SIG-M5 treated with dmso at 0.1 percent for 504 hours (cell line): ENCODE results near the gene KRTAP6-3.

ENCODE experiments used
- DNase-seq: peaks from one replicate; lab custom pipeline; 2025; ENCODE audit not compliant: unreplicated experiment; lab: John Stamatoyannopoulos, UW

Gene KRTAP6-3, protein sequence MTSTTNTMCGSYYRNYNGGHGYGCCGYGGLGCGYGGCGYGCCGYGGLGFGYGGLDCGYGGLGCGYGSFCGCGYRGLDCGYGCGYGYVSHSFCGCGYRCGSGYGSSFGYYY

DNA sequence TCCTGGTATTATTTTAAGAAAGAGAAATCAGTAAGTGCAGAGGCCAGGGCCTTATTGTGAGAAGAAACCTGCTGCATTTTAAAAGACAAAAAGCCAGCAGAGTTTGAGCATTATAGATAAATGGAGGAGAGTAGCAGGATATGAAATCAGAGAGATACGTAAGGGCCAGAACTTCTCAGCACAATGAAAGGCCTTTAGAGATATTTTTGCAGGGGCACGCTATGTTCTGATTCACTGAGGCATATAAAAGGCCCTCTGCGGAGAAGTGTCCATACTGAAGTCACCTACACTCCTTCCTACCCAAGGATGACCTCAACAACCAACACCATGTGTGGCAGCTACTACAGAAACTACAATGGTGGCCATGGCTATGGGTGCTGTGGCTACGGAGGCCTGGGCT is at the start of gene KRTAP6-3:
KRTAP6-3 (plus strand) TSS at position 301 of the 400 bp plus-strand sequence; CDS start at position 307, 6 bp downstream.
- no peak for DNase-seq

DNA sequence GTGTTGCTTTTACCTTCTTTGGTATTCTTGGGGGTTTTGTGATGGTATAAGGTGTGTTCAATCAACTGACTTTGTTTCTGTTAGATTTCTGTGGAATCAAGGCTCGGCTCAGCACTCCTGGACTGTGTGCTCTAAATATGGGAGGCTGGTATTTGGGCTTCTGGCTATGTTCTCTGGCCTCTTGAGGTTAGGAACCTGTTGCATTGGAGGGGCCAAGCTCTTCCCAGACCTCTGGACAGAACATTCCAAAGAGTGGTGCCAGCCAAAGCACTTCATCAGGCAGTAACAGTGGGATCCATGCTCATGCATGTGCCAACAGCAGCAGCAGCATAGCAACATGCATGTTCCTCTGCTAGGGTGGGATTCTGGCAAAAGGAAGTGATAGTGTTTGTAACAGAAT is 39.5 kb upstream of the KRTAP6-3 start:
- DNase-seq, result no peak

DNA sequence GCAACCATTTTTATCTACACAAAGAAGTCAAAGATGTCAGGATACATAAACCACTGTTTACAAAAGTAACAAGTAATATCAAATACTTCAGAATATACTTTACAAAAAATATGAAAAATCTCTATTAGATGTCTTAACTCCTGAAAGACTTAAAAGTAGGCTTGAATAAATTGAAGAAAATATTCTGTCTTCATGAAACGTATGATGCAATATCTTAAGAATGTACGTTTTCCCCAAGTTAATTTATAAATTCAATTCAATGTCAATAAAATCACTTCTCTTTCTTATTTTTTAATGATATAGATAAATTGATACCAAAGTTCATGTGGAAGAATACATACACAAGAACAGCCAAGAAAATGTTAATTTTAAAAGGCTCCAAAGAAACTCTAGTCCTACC is 37.1 kb upstream of the KRTAP6-3 start:
- DNase-seq, result no peak

GRCh38 chr21:30561264-30561895 is 30.9 kb upstream of the KRTAP6-3 start, which contains the start of gene KRTAP19-7:
Gene KRTAP19-7 (minus strand): TSS chr21:30561314. CDS start chr21:30561289, 25 bp downstream.
- DNase-seq, result no peak

GRCh38 chr21:30561957-30562356 is 30.3 kb upstream of the KRTAP6-3 start:
- DNase-seq, result no peak

DNA sequence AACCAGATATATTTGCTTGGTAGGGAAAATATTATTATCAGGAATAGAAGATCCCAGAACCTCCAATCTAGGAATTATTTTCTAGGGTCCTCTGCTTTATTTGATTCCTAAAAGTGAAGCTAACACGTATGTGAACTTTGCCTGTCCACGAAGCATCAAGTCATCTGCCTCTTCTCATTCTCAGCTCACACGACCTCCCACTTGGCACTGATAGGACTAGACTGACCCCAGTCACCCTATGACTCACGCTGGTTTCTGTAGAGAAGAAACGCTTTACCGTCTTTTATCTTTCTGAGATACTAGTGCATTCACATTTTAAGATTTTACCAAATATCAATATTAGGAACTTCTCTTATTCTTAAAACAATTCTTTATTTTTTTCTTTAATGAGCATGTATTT is 29.2 kb upstream of the KRTAP6-3 start:
- no peak for DNase-seq

GRCh38 chr21:30563630-30564029 is 28.6 kb upstream of the KRTAP6-3 start:
- no peak for DNase-seq

DNA sequence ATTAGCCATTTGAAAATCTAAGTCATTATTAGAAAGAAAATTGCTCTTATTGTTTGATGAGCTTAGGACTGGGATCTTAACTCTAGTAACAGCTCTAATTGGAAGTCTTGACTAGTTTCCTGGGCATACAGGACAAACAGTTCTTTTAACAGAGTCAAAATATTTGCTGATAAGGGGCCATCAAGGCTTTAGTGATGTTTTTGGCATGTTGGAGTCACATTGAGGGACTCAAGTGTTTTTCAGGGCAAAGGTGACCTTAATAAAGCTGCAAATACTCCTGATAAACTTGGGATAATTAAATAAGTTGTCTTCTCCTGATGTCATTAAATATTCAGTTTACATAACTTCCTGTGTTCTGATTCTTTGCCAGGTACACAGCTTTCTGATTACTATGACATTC is 24.6 kb upstream of the KRTAP6-3 start:
- no peak for DNase-seq

- no peak for DNase-seq
These were observed 14.5 kb upstream of the KRTAP6-3 start for GRCh38 chr21:30577766-30578165.

GRCh38 chr21:30579346-30579745 is 12.9 kb upstream of the KRTAP6-3 start:
- DNase-seq, result no peak

- no peak for DNase-seq
These were observed 12.1 kb upstream of the KRTAP6-3 start for GRCh38 chr21:30580132-30580531.

GRCh38 chr21:30582870-30583269 is 9.4 kb upstream of the KRTAP6-3 start:
- no peak for DNase-seq

DNA sequence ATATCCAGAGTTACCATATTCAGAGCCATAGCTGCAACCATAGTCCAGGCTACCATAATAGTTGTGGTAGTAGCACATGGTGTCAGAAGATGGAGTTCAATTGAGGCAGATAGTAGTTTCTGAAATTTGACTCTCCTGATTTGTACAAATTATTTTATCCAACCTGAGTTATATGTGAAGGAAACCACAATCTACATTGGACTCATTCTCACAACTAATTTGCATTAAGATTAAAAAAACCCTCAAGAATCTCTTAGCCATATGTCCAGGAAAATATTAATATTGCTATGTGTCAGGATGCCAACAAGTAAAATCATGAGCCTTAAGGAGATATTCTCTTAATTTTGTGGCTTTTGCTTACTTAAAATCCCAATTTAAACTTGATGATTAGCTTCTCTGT is 1.9 kb upstream of the KRTAP6-3 start, which contains the start of gene KRTAP22-2:
KRTAP22-2 (minus strand) TSS at position 101 of the 400 bp plus-strand sequence.
- DNase-seq, result no peak

DNA sequence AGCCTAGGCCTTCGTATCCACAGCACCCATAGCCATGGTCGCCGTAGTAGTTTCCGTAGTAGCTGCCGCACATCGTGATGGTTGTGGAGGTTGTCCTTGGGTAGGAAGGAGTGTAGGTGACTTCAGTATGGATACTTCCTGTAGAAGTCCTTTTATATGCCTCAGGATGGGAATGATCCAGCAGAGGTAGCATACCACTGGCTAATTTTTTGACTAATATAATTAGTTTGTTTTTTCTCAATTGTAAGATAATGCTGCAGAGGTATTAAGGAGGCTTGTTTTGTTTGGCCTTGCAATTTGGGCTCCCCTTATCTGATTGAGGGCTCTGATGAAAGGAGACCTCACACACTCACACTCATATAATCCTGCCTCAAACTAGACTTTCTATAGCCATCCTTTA is 6.6 kb downstream of the KRTAP6-3 start, which contains the start of gene KRTAP6-2:
KRTAP6-2 (minus strand) TSS at position 101 of the 400 bp plus-strand sequence; CDS start at position 73, 28 bp downstream.
- DNase-seq, result no peak

DNA sequence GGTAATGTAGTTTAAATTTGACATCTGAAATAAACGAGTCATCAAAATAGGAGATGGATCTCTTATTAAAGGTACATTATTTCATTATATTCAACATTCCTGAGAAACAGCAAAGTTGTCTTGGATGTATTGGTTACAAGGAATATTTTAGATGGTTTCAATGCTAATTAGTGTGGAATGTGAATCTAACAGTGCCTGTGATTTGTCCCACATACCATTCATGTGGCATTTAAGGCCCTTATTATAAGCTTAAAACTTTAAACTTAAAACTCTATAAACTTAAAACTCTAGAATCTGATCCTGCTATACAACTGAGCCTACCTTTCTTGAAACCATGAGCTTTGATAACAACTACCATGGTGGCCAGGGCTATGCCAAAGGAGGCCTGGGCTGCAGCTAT is 8.5 kb downstream of the KRTAP6-3 start, which contains the start of gene KRTAP22-1:
KRTAP22-1 (plus strand) TSS at position 301 of the 400 bp plus-strand sequence.
- no peak for DNase-seq

- no peak for DNase-seq
These were observed 13.7 kb downstream of the KRTAP6-3 start for GRCh38 chr21:30605968-30606367.

- no peak for DNase-seq
These were observed 19.9 kb downstream of the KRTAP6-3 start for GRCh38 chr21:30612132-30612531.

DNA sequence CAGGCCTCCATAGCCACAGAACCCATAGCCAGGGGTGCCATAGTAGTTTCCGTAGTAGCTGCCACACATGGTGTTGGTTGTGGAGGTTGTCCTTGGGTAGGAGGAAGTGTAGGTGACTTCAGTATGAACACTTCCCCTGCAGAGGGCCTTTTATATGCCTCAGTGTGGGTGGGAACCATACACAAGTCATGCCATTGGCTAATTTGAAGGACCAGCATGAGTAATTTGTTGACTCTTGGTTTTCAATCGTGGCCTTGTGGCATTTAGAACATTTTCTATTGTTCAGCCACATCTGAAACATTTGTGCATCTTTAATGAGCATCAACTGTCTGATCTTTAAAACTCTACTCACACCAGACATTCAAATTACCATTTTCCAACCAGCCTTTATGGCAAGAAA is 21.6 kb downstream of the KRTAP6-3 start, which contains the start of gene KRTAP6-1:
KRTAP6-1 (minus strand) TSS at position 95 of the 400 bp plus-strand sequence; CDS start at position 69, 26 bp downstream.
- DNase-seq, result no peak

GRCh38 chr21:30615199-30615598 is 23.0 kb downstream of the KRTAP6-3 start:
- DNase-seq, result no peak

GRCh38 chr21:30616125-30616524 is 23.9 kb downstream of the KRTAP6-3 start, which contains the start of gene KRTAP20-1:
Gene KRTAP20-1 (plus strand): TSS chr21:30616425. CDS start chr21:30616455, 30 bp downstream.
- DNase-seq, result no peak

DNA sequence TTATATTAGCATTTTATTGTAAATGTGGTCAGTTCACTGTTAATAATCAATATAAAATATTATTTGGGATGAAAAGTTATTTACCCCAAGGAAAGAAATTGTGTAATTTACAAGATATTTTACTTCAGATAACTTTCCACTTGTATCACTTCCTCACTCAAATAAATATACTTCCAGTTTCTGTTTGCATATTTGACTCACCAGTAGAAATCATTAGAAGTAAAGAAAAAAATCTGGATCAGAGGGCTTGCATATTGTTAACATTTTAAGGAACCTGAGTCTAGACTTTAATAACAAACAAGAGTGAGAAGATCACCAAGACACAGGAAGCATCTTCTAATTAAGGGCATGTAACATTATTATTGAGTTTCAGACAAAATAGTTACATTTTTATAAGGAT is 27.8 kb downstream of the KRTAP6-3 start:
- DNase-seq, result no peak

DNA sequence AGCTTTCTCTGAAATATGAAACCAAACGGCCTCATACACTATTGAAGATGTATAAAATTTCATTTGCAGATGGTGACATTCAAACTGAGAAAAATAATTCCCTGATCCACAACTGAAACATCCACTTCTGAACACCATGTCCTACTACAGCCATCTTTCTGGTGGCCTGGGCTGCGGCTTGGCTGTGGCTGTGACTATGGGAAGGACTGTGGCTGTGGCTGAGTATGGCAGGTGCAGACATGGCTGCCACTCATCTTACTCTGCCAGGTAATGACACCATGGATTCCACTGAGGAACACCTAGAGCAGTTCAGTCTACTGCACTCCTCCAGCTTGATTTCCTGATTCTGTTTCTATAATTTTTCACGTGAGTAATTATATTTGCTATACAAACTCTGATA is 28.3 kb downstream of the KRTAP6-3 start, which contains the start of gene KRTAP20-4:
KRTAP20-4 (plus strand) TSS at position 106 of the 400 bp plus-strand sequence.
- no peak for DNase-seq
